HL-60 (cell line): ENCODE data around the gene PMEL.
"Not testable (repeated sequence)": the region's sequence is repeated elsewhere in the genome, so short reads cannot be mapped to it uniquely, and the experiment has no call there.

ENCODE experiments used
- DNase-seq, 2 experiments: peaks; one replicate each; pipeline ENCODE4 v3.0.0-alpha.2; 2010 to 2020; ENCODE audit warnings: low read depth in 1 of 2, low spot score in 1 of 2
- H3K27ac ChIP-seq: fragments of 250-450 bp; sonication (Bioruptor Pico); replicated peaks from 2 replicates; pipeline ENCODE4 v1.5.1; 2020; ENCODE audit warnings: mild to moderate bottlenecking, moderate library complexity
- H3K27me3 ChIP-seq: fragments of 250-450 bp; sonication (Bioruptor Pico); 2 replicates; pipeline ENCODE4 v1.5.1; 2021; ENCODE audit warnings: mild to moderate bottlenecking, moderate library complexity; ENCODE audit not compliant: insufficient read depth, poor library complexity, severe bottlenecking
- H3K4me3 ChIP-seq: replicated peaks from 2 replicates; pipeline ENCODE4 v1.5.1; 2011; ENCODE audit warnings: mild to moderate bottlenecking, control low read depth, low read length; ENCODE audit not compliant: insufficient read depth
- CTCF ChIP-seq: IDR thresholded peaks from one replicate; pipeline ENCODE4 v1.5.1; 2011; ENCODE audit warnings: low read length, control low read depth, inconsistent platforms; ENCODE audit not compliant: insufficient read depth
- GABPA ChIP-seq: IDR thresholded peaks from 2 replicates; pipeline ENCODE4 v1.6.1; 2012; ENCODE audit warnings: low read depth
- POLR2AphosphoS5 ChIP-seq: IDR thresholded peaks from 2 replicates; pipeline ENCODE4 v1.6.1; 2012; ENCODE audit warnings: low read depth
- SPI1 ChIP-seq: IDR thresholded peaks from 2 replicates; pipeline ENCODE4 v1.6.1; 2012; ENCODE audit warnings: low read depth, mild to moderate bottlenecking, borderline replicate concordance
- TF ChIP-seq, protein P1 (sequence below): IDR thresholded peaks from 2 replicates; pipeline ENCODE4 v1.6.1; 2012; ENCODE audit warnings: low read depth; ENCODE audit not compliant: insufficient replicate concordance

The PMEL gene

GRCh38 chr12:55983232-55983842, 17.5 kb upstream of the PMEL start:
- TF ChIP-seq, protein P1, sequence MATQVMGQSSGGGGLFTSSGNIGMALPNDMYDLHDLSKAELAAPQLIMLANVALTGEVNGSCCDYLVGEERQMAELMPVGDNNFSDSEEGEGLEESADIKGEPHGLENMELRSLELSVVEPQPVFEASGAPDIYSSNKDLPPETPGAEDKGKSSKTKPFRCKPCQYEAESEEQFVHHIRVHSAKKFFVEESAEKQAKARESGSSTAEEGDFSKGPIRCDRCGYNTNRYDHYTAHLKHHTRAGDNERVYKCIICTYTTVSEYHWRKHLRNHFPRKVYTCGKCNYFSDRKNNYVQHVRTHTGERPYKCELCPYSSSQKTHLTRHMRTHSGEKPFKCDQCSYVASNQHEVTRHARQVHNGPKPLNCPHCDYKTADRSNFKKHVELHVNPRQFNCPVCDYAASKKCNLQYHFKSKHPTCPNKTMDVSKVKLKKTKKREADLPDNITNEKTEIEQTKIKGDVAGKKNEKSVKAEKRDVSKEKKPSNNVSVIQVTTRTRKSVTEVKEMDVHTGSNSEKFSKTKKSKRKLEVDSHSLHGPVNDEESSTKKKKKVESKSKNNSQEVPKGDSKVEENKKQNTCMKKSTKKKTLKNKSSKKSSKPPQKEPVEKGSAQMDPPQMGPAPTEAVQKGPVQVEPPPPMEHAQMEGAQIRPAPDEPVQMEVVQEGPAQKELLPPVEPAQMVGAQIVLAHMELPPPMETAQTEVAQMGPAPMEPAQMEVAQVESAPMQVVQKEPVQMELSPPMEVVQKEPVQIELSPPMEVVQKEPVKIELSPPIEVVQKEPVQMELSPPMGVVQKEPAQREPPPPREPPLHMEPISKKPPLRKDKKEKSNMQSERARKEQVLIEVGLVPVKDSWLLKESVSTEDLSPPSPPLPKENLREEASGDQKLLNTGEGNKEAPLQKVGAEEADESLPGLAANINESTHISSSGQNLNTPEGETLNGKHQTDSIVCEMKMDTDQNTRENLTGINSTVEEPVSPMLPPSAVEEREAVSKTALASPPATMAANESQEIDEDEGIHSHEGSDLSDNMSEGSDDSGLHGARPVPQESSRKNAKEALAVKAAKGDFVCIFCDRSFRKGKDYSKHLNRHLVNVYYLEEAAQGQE, result no peak
- TF ChIP-seq POLR2AphosphoS5 (no peak), SPI1 (no peak), GABPA (no peak), CTCF (no peak)
- Histone ChIP-seq H3K27me3 (no peaks in the 10 kb centered on the region), H3K27ac (peak overlapping the region; percentile 67), H3K4me3 (no peak overlapping the region)
- DNase-seq, result peak; percentile 50 to 52

DNA sequence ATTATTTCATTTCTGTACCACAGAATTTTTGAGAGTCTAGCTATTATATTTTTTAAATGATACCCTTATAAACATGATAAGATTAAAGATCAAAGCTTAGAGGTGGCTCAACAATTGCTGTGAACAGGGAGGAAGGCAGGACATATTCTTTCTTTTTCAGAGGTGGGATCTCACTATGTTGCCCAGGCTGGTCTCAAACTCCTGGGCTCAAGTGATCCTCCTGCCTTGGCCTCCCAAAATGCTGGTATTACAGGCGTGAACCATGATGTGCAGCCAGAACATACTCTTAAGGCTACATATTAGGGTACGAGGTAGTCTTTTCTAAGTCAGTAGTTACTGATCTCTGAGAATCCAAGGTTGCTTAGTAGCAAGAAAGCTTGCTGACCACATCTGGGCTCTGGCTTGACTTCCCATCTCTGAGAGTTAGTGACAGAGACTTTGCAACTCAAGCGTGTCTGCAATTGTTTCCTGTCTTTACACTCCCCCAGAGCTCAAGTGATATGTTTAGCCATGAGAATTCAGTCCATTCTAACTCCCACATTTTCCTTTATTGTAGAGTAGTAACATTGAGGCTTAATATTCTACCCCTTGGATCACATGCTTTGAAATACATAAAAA, 16.6 kb upstream of the PMEL start:
- Histone ChIP-seq H3K27ac (peak overlapping the region; percentile 67), H3K27me3 (no peaks in the 10 kb centered on the region), H3K4me3 (no peak overlapping the region)
- peak in 1 of 2 experiments; percentile 84 for DNase-seq
- TF ChIP-seq SPI1 (peak; percentile 56; the same call in 1 of the 2 replicates), CTCF (no peak), POLR2AphosphoS5 (no peak)
- TF ChIP-seq, protein P1, result no peak

GRCh38 chr12:55981882-55982281, 16.0 kb upstream of the PMEL start:
- not testable (repeated sequence) for DNase-seq, H3K4me3 ChIP-seq, H3K27me3 ChIP-seq
- peak overlapping the region; percentile 67 for H3K27ac ChIP-seq

DNA sequence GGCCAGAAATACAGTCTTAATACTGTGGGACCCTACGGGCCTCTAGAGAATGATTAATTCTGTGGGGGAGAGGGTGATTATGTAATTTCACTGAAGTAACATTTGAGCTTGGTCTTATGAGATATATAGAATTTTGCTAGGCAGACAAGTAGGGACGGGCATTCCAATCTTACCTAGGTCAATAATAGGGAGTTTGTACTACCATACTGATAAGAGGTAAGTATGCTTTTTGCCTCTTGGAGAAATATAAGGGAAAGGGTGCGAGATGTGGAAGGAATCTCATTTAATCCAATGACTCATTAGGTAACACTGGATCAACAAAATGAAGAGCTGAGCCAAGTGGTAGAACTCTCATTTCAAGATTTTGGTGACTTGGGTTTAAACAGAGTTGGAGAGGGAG, 13.2 kb upstream of the PMEL start:
- Histone ChIP-seq H3K4me3 (no peak overlapping the region), H3K27me3 (no peaks in the 10 kb centered on the region), H3K27ac (peak overlapping the region; percentile 78)
- no peak for DNase-seq
- TF ChIP-seq POLR2AphosphoS5, result no peak
- no peak for TF ChIP-seq CTCF
- TF ChIP-seq GABPA, result no peak
